K562 (cell line): ENCODE measurements around the gene PRR9. TPM values are rescaled to one million over a fixed set of nuclear protein-coding genes. Genes with fewer than 3 reads are reported as not detected.

Experiments used
- ATAC-seq: fragments of 200-7000 bp; cut with Tn5 transposase; 3 replicates; pipeline ENCODE4 v1.9.1; 2020; ENCODE audit warnings: moderate library complexity
- BruUV-seq: library from RNA; stranded (reverse); fragments of 400-500 nt; replicated peaks from 2 replicates; lab custom pipeline; 2021; lab: Mats Ljungman, UMichigan
- CTCF ChIA-PET: fragments of 300-600 bp; formaldehyde crosslinking; extraction: SDS; loops from one replicate; lab custom pipeline; 2021; ENCODE audit warnings: low intra/inter-chr PET ratio; lab: Yijun Ruan, JAX
- POLR2A ChIA-PET: fragments of 300-600, 350-650 bp; sonication (Branson Sonifier 250); formaldehyde crosslinking; extraction: SDS; loops from one replicate; lab custom pipeline; 2021; ENCODE audit warnings: antibody characterized with exemption, inconsistent platforms; lab: Yijun Ruan, JAX
- DNase-seq, 4 experiments: peaks; one replicate each; pipeline versions ENCODE4 v3.0.0 to v3.0.0-alpha.2; 2011 to 2018; ENCODE audit warnings: low spot score in 3 of 4, mixed read lengths in 3 of 4; ENCODE audit errors: extremely low read depth in 1 of 4
- FAIRE-seq: peaks from 2 replicates; lab custom pipeline; 2011; peaks lifted over from hg19 to GRCh38; lab: Jason Lieb, UNC
- H2AFZ ChIP-seq: 2 replicates; pipeline ENCODE4 v1.6.0; 2011; ENCODE audit warnings: low read depth, low read length, control low read depth, inconsistent platforms
- H3K27ac ChIP-seq: fragments of 200-600 bp; 3 replicates; pipeline ENCODE4 v1.8.0; 2011; ENCODE audit warnings: low read depth, mild to moderate bottlenecking, control low read depth, inconsistent platforms, low read length, moderate library complexity, mixed read lengths; ENCODE audit errors: extremely low read depth
- H3K27me3 ChIP-seq, 2 experiments: fragments of 300-600 bp in 1 of 2; 2 replicates in 1 of 2; 3 replicates in 1 of 2; pipeline versions ENCODE4 v1.6.0 to v1.8.0; 2011; ENCODE audit warnings: inconsistent platforms in 2 of 2, low read length in 2 of 2, mild to moderate bottlenecking in 1 of 2, mixed read lengths in 1 of 2, moderate library complexity in 1 of 2; ENCODE audit not compliant: control insufficient read depth in 2 of 2, insufficient read depth in 2 of 2
- H3K36me3 ChIP-seq: fragments of 300-600 bp; 3 replicates; pipeline ENCODE4 v1.8.0; 2011; ENCODE audit warnings: mild to moderate bottlenecking, low read length, inconsistent platforms; ENCODE audit not compliant: control insufficient read depth, insufficient read depth
- H3K4me1 ChIP-seq, 2 experiments: fragments of 200-600 bp in 1 of 2; replicated peaks in 1 of 2; 2 replicates in 1 of 2; 3 replicates in 1 of 2; pipeline versions ENCODE4 v1.5.1 to v1.8.0; 2011; ENCODE audit warnings: inconsistent platforms in 2 of 2, low read length in 2 of 2, mild to moderate bottlenecking in 1 of 2, mixed read lengths in 1 of 2, moderate library complexity in 1 of 2; ENCODE audit not compliant: control insufficient read depth in 2 of 2, insufficient read depth in 2 of 2
- H3K4me2 ChIP-seq: 2 replicates; pipeline ENCODE4 v1.6.1; 2011; ENCODE audit warnings: low read length, control low read depth, inconsistent platforms, mixed read lengths; ENCODE audit not compliant: insufficient read depth
- H3K4me3 ChIP-seq: fragments of 200-600 bp; sonication (generic), shearing (Covaris generic); 2 replicates; pipeline ENCODE4 v1.5.1; 2016; ENCODE audit warnings: control low read depth, inconsistent platforms
- H3K79me2 ChIP-seq: fragments of 200-600 bp; 3 replicates; pipeline ENCODE4 v1.8.0; 2011; ENCODE audit warnings: low read length, inconsistent platforms; ENCODE audit not compliant: control insufficient read depth, insufficient read depth
- H3K9ac ChIP-seq, 2 experiments: 2 replicates each; pipeline versions ENCODE4 v1.6.0 to v1.6.1; 2011; ENCODE audit warnings: low read depth in 2 of 2, low read length in 2 of 2, control low read depth in 1 of 2, inconsistent platforms in 1 of 2, mild to moderate bottlenecking in 1 of 2, mixed read lengths in 1 of 2; ENCODE audit not compliant: insufficient read depth in 1 of 2
- H3K9me1 ChIP-seq: one replicate; pipeline ENCODE4 v1.6.0; 2011; ENCODE audit warnings: inconsistent platforms, mild to moderate bottlenecking, low read length, moderate library complexity; ENCODE audit not compliant: control insufficient read depth, insufficient read depth
- H3K9me3 ChIP-seq: replicated peaks from 2 replicates; pipeline ENCODE4 v1.5.1; 2011; ENCODE audit warnings: low read depth, low read length, inconsistent platforms; ENCODE audit not compliant: control insufficient read depth, insufficient read depth
- H4K20me1 ChIP-seq: replicated peaks from 2 replicates; pipeline ENCODE4 v1.6.1; 2011; ENCODE audit warnings: low read length, inconsistent platforms, mixed read lengths; ENCODE audit not compliant: control insufficient read depth, insufficient read depth
- BCL6 ChIP-seq: fragments of 250-450 bp; sonication (Bioruptor Pico); IDR thresholded peaks from 2 replicates; pipeline ENCODE4 v1.4.0; 2020
- RBM25 ChIP-seq: fragments of 200-400 bp; formaldehyde crosslinking; IDR thresholded peaks from 2 replicates; pipeline ENCODE4 v1.6.1; 2018; ENCODE audit warnings: low read length, low read depth, moderate library complexity; ENCODE audit not compliant: severe bottlenecking
- SIN3B ChIP-seq: fragments of 450-650 bp; IDR thresholded peaks from 2 replicates; pipeline ENCODE4 v1.6.1; 2017; ENCODE audit warnings: low read depth, mild to moderate bottlenecking, moderate library complexity
- SMARCA5 ChIP-seq: fragments of 450-650 bp; IDR thresholded peaks from 2 replicates; pipeline ENCODE4 v1.6.1; 2016
- TAF9B ChIP-seq: fragments of 450-650 bp; IDR thresholded peaks from 2 replicates; pipeline ENCODE4 v1.6.1; 2018; ENCODE audit warnings: mild to moderate bottlenecking; ENCODE audit not compliant: partially characterized antibody
- ZFP36 ChIP-seq: fragments of 150-350 bp; IDR thresholded peaks from 2 replicates; pipeline ENCODE4 v1.6.1; 2018; ENCODE audit warnings: low read length, low read depth; ENCODE audit not compliant: partially characterized antibody
- ZNF444 ChIP-seq: fragments of 250-450 bp; sonication (Bioruptor Pico); IDR thresholded peaks from 2 replicates; pipeline ENCODE4 v1.4.0; 2020; ENCODE audit warnings: mild to moderate bottlenecking, moderate library complexity
- ZNF57 ChIP-seq: fragments of 450-650 bp; formaldehyde crosslinking; IDR thresholded peaks from 2 replicates; pipeline ENCODE4 v1.4.0; 2020; ENCODE audit warnings: mild to moderate bottlenecking, moderate library complexity
- WGBS: fragments of 100-300 bp; shearing (Covaris generic); methylation state at CpG from one replicate; pipeline ENCODE4 v1.1.6; 2016; ENCODE audit warnings: low coverage, mixed read lengths; ENCODE audit not compliant: insufficient coverage; ENCODE audit errors: missing lambda C conversion rate; 5-methylcytosine and 5-hydroxymethylcytosine counted together
- in situ Hi-C: fragments of 300-500 bp; cut with MboI; formaldehyde crosslinking; loops from 4 replicates; pipeline ENCODE4 v1.15.0; 2018; ENCODE audit warnings: inconsistent platforms, mixed read lengths
- intact Hi-C: fragments of 100-400 bp; cut with micrococcal nuclease; formaldehyde crosslinking; loops from 2 replicates; pipeline ENCODE4 v1.14.2; 2022
- polyA plus RNA-seq, 8 experiments: library from polyadenylated mRNA; depleted of rRNA in 4 of 8; stranded (reverse) in 5 of 8; unstranded in 3 of 8; fragments of >200 nt; fragmentation: Nextera tagmentation in 2 of 8; fragmentation: Illumina TruSeq in 1 of 8; extraction: Ambion mirVana in 2 of 8; extraction: Trizol in 1 of 8; gene quantifications; 2 replicates each; pipeline versions ENCODE4 v1.2.1 to v1.2.3, GENCODE V29; 2011 to 2014; ENCODE audit warnings: inconsistent platforms in 1 of 8, missing spikeins in 1 of 8
- total RNA-seq, 7 experiments: library from RNA; depleted of rRNA in 6 of 7; stranded (reverse); fragments of >200 nt in 6 of 7; fragmentation: Illumina TruSeq in 2 of 7; extraction: Trizol in 2 of 7; gene quantifications; 2 replicates each; pipeline versions ENCODE4 v1.2.1 to v1.2.3, GENCODE V29; 2011 to 2021; ENCODE audit warnings: low replicate concordance in 1 of 7
- TF ChIP-seq, protein P1 (sequence below): fragments of 250-450 bp; sonication (Bioruptor Pico); IDR thresholded peaks from 2 replicates; pipeline ENCODE4 v1.5.0; 2021; ENCODE audit warnings: mild to moderate bottlenecking, borderline replicate concordance

The PRR9 gene
- total and polyA plus RNA-seq, 9 of the 15 experiments (the other 6 are each of a cell fraction or from before 2014, with no cell fraction given), result 0.14 to 1.4 (median 0.24) TPM; not detected in 1

DNA sequence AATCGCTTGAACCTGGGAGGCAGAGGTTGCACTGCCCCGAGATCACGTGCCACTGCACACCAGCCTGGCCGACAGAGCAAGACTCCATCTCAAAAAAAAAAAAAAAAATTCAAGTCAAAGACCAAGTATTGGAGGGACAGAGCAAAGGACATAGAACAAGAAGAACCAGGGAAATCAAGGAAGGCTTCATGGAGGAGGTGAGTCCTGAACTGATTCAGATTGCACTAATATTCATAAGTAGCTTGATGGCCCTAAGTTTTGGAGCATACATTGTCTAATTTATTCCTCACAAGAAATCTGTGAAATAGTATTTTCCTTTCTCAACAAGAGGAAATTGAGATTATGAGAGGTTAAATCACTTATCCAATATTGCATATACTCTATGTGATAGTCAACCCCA, 3.9 kb upstream of the PRR9 start:
- ChIA-PET CTCF (no interaction called here), POLR2A (no interaction called here)
- no peaks in the 10 kb centered on the region; the same call in 1 of the 2 replicates for H4K20me1 ChIP-seq
- no peak overlapping the region for H3K9ac ChIP-seq
- H3K9me3 ChIP-seq, result no peaks in the 10 kb centered on the region
- H3K27me3 ChIP-seq, result peaks cover 0 to 13% of the 10 kb centered on the region in 2 experiments; a peak in 3 of 5 replicates
- no peaks in the 10 kb centered on the region for H3K36me3 ChIP-seq
- no peak for TF ChIP-seq BCL6 (CRISPR knock-in tag)
- TF ChIP-seq SIN3B, result no peak
- no peak for TF ChIP-seq ZNF57 (CRISPR knock-in tag)
- TF ChIP-seq, protein P1, sequence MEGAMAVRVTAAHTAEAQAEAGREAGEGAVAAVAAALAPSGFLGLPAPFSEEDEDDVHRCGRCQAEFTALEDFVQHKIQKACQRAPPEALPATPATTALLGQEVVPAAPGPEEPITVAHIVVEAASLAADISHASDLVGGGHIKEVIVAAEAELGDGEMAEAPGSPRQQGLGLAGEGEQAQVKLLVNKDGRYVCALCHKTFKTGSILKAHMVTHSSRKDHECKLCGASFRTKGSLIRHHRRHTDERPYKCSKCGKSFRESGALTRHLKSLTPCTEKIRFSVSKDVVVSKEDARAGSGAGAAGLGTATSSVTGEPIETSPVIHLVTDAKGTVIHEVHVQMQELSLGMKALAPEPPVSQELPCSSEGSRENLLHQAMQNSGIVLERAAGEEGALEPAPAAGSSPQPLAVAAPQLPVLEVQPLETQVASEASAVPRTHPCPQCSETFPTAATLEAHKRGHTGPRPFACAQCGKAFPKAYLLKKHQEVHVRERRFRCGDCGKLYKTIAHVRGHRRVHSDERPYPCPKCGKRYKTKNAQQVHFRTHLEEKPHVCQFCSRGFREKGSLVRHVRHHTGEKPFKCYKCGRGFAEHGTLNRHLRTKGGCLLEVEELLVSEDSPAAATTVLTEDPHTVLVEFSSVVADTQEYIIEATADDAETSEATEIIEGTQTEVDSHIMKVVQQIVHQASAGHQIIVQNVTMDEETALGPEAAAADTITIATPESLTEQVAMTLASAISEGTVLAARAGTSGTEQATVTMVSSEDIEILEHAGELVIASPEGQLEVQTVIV (CRISPR knock-in tag), result no peak
- TF ChIP-seq ZNF444, result no peak
- peak; percentile 90 for TF ChIP-seq RBM25
- TF ChIP-seq TAF9B, result no peak
- peak; percentile 95 for TF ChIP-seq ZFP36
- peak; percentile 28; the same call in 1 of the 2 replicates for TF ChIP-seq SMARCA5
- no peak overlapping the region for H3K4me3 ChIP-seq
- H3K9me1 ChIP-seq, result no peaks in the 10 kb centered on the region
- no peak for DNase-seq
- in situ Hi-C loops (no loop called here), intact Hi-C loops (no loop called here)
- no peak overlapping the region for H3K4me2 ChIP-seq
- FAIRE-seq, result no peak
- 8% methylated on average over 4 of the region's 4 CpGs for WGBS
- no TSS peak for BruUV-seq
- no peaks in the 10 kb centered on the region; a peak in 1 of 5 replicates for H3K4me1 ChIP-seq
- H3K79me2 ChIP-seq, result no peaks in the 10 kb centered on the region
- no peak overlapping the region for H2AFZ ChIP-seq
- H3K27ac ChIP-seq, result no peak overlapping the region
- ATAC-seq, result no peak
